GM12892 (cell line): ENCODE data around the gene SPAG17.

Experiments
- DNase-seq: peaks from one replicate; pipeline ENCODE4 v3.0.0; 2011; ENCODE audit not compliant: insufficient read length
- FAIRE-seq: peaks from 2 replicates; lab custom pipeline; 2011; peaks lifted over from hg19 to GRCh38; lab: Jason Lieb, UNC
- POLR2A ChIP-seq: IDR thresholded peaks from 2 replicates; pipeline ENCODE4 v1.6.1; 2011; ENCODE audit warnings: low read depth, low read length, control low read depth
- POLR2AphosphoS5 ChIP-seq: IDR thresholded peaks from 2 replicates; pipeline ENCODE4 v1.6.1; 2011; ENCODE audit warnings: low read depth, low read length, control low read depth
- TAF1 ChIP-seq: IDR thresholded peaks from 2 replicates; pipeline ENCODE4 v1.6.1; 2011; ENCODE audit warnings: low read depth, mild to moderate bottlenecking, control low read depth, low read length, borderline replicate concordance

Gene SPAG17

DNA sequence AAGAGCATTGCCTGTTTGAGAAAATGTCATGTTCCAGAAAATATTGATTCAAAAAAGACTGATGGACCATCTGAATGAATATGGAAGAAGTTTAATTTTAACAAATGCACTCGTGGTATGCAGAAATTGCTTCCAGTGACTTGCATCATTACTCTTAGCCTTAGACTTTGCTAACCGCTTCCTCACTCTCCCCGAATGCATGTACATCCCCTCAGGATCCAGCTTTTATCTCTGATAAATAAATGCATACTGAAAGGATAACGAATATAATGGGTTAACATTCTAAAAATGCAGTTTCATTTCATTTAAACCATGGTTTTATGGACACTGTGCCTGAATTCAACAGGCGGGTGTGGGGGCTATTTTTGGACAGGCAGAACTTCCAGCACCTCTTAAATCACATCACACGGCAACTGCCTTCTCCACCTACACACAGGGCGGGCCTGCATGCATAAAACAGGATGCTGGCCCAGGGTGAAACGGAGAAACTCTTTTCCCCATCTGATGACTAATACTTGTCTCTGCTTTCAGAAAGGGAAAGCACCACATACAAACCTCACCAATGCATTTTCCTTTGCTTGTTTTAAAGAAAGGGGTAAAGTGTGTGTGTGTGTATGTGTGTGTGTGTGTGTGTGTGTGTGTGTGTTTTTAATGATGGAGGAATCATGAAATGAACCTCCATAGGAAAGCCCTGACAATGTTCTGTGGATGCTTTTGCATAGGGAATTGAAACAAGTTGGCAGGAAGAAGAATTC is 48.7 kb downstream of the SPAG17 start:
- FAIRE-seq (peak; percentile 91), DNase-seq (peak; percentile 23)
- TF ChIP-seq TAF1 (no peak), POLR2A (no peak), POLR2AphosphoS5 (no peak)

GRCh38 chr1:118132000-118132399 is 53.0 kb downstream of the SPAG17 start:
- no peak for FAIRE-seq
- TF ChIP-seq TAF1 (no peak), POLR2A (no peak), POLR2AphosphoS5 (no peak)
- no peak for DNase-seq

- no peak for DNase-seq
- FAIRE-seq: no peak
- TF ChIP-seq POLR2AphosphoS5: no peak
- no peak for TF ChIP-seq POLR2A
- TF ChIP-seq TAF1: no peak
Observed at GRCh38 chr1:118128761-118129160, 56.3 kb downstream of the SPAG17 start.

- FAIRE-seq (no peak), DNase-seq (no peak)
- no peak for TF ChIP-seq TAF1
- TF ChIP-seq POLR2A: no peak
- TF ChIP-seq POLR2AphosphoS5: no peak
Observed at GRCh38 chr1:118124064-118124463, 61.0 kb downstream of the SPAG17 start.

DNA sequence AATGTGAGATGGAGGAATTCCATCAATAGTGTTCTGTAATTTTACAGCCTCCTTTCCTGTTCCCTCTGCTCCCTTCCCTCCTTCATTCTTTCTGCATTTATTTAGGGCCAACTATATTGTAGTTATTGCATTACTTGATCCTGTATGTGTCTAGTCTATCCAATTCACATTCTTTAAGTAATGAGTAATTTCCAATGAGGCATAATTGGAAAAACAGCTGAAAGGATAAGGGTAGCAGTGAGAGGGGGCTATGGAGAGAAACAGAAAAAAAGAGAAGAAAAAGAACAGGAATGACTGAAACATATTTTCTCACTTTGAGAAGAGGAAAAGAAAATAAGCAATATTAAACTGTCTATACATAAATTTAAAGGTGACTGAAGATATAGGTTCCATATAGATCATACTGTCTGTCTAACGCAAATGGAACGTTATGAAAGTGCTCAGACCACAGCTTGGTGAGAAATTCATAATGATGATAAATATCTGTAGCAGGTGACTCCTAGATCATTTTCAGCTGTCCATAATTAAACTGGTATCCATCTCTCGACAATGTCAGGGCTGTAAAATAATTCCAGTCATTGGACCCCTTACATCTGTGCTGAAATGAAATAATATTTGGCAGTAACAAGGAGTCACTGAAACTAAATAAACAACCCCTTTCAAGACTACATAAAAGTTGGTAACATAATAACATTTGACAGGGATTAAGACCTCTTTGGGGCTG is 61.8 kb downstream of the SPAG17 start:
- DNase-seq: no peak
- TF ChIP-seq POLR2A (no peak), TAF1 (no peak), POLR2AphosphoS5 (no peak)
- FAIRE-seq: no peak

DNA sequence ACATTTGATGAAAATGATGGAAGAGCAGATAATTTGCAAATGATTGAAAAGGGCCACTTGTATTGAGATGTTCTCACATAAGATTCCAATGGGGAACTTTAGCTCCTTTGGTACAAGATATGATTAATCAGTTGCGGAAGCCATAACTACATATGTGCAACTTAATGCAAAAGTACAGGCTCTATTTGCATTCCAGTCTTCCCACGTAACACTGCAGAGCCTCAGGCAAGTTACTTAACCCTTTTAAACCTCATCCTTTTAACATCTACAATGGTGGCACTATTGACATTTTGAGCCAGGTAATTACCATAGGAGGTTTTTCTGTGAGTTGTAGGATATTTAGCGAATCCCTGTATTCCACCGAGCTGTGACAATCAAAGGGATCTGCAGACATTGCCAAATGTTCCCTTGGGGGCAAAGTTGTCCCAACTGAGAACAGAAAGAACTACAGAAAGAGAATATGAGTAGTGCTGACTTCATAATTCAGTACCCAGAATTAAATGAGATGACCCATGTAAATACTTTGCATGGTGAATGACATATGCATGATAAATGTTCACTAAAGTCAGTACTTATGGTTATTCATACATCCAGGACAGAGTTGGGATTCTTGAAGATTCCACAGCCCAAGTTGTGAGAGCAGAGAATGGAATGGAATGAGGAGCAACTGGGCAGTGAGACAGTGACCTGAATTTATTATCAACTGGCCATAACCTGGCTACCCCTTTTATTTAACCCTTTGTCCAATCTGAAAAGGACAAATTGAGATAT is 62.6 kb downstream of the SPAG17 start:
- no peak for TF ChIP-seq POLR2AphosphoS5
- TF ChIP-seq TAF1: no peak
- TF ChIP-seq POLR2A: no peak
- FAIRE-seq (peak; percentile 42), DNase-seq (no peak)

DNA sequence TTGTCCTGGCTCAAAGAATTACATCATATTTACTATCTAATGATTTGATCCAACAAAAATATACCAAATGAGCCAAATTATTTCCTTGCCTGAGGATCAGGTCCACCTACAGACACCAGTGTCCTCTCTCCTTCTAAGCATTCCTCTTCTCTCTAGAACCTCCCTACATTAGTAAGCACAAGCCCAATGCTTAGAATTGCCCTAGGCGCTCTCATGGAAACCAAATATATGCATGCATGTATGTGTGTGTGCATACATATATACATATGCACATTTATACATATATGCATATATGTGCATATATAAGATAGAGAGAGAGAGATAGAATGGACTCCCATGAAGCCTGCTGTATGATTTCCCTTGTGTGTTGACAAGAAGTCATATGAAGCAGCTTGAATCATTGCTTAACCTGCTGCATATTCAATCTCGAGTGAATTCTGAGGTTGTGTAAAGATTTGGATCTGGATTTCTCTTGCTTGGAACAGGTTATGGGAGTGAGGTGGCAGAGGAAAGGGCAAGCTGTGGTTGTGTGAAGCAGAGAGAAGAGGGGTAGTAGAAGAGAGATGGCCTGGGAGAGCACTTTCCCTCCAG is 66.1 kb downstream of the SPAG17 start:
- FAIRE-seq (no peak), DNase-seq (no peak)
- TF ChIP-seq POLR2A: no peak
- no peak for TF ChIP-seq POLR2AphosphoS5
- TF ChIP-seq TAF1: no peak

DNA sequence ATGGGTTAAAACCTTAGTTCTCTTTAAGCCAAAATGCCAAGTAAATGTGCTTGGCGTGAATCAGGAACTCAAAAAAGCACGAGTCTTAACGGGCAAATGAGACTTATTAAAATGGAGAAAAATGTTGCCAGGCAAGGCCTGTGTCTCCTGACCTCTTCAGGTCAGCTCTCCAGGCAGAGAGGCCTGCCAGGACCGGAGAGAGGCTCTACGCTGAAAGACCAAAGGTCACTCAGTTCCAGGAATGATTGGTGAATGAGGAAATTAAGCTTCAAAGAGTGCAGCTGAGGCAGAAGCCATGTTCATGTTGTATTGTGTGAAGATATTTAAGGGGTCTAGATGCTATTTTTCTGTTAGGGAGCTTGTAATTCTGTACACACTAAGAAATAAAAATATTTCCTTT is 66.6 kb downstream of the SPAG17 start:
- no peak for FAIRE-seq
- DNase-seq: no peak

GRCh38 chr1:118117521-118117920 is 67.5 kb downstream of the SPAG17 start:
- TF ChIP-seq POLR2AphosphoS5: no peak
- no peak for TF ChIP-seq POLR2A
- TF ChIP-seq TAF1: no peak
- no peak for FAIRE-seq
- DNase-seq: no peak

More for the DNA sequence above, 66.6 kb downstream of the SPAG17 start:
- TF ChIP-seq POLR2AphosphoS5: no peak
- no peak for TF ChIP-seq POLR2A
- no peak for TF ChIP-seq TAF1

GRCh38 chr1:118116909-118117308 is 68.1 kb downstream of the SPAG17 start:
- no peak for DNase-seq
- TF ChIP-seq POLR2AphosphoS5 (no peak), TAF1 (no peak), POLR2A (no peak)
- no peak for FAIRE-seq

DNA sequence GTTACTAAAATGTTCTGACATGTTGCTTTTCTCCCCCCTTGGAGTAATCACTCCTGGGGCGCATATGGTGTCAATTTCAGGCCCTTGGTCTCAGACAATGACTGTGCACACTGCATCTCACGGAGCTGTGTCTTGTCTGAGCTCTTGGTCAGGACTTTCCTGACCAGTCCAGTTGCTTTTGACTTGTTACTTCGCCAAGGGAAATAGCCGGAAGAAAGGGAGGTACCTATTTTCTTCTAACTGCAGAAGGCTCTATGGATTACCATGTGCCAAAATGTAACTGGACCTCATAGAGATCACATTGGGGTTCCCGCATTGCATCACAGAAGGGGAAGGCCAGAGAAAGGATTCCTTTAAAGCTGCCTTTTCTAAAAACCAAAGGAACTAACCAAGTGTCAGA is 68.6 kb downstream of the SPAG17 start:
- TF ChIP-seq POLR2A (no peak), TAF1 (no peak), POLR2AphosphoS5 (no peak)
- DNase-seq (no peak), FAIRE-seq (no peak)
